Loucy (cell line): ENCODE data around the gene SMG6.

Source experiments
- CTCF ChIP-seq: fragments of 200-600 bp; sonication (generic); conservative IDR thresholded peaks from 2 replicates; pipeline ENCODE4 v1.5.1; 2014; ENCODE audit warnings: mild to moderate bottlenecking, antibody characterized with exemption, low read length
- EZH2phosphoT487 ChIP-seq: fragments of 200-600 bp; IDR thresholded peaks from 2 replicates; pipeline ENCODE4 v1.6.1; 2018; ENCODE audit warnings: antibody characterized with exemption, mild to moderate bottlenecking, moderate library complexity, borderline replicate concordance

GRCh38 chr17:2171702-2172076, 131.9 kb downstream of the SMG6 start:
- TF ChIP-seq CTCF, result no peak
- TF ChIP-seq EZH2phosphoT487, result no peak
